ENCODE data around the gene FAM171A1.

The FAM171A1 gene

GRCh38 chr10:15230257-15230656, 140.8 kb downstream of the FAM171A1 start:
- Histone ChIP-seq H3K27ac (ENCODE audit: poor library complexity, severe bottlenecking) (no peak overlapping the region), H3K4me3 (ENCODE audit: severe bottlenecking) (no peak overlapping the region), H3K4me1 (ENCODE audit: insufficient read depth, poor library complexity, severe bottlenecking) (no peaks in the 10 kb centered on the region), H3K9me3 (ENCODE audit: severe bottlenecking) (no peaks in the 10 kb centered on the region), H3K36me3 (ENCODE audit: low read depth) (no peaks in the 10 kb centered on the region), H3K27me3 (ENCODE audit: insufficient read depth, poor library complexity, severe bottlenecking) (no peaks in the 10 kb centered on the region)
- no peak for ATAC-seq (ENCODE audit: low read depth)
- no peak for DNase-seq (ENCODE audit: low spot score)
- TF ChIP-seq CTCF (IDR thresholded peaks at IDR 0.05; ENCODE audit: poor library complexity, severe bottlenecking): no peak

DNA sequence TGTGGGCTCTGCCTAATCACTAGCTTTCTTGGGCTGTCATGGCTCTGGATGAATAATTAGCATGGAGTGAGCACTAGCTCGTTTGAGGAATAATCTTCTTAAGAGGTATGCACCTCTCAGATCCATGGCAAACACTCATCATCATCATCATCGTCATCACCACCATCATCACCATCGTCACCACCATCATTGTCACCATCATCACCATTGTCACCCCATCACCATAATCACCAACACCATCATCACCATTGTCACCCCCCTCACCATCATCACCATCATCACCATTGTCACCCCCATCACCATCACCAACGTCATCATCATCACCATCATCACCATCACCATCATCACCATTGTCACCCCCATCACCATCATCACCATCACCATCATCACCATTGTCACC, 141.8 kb downstream of the FAM171A1 start:
- ATAC-seq (ENCODE audit: low read depth) (no peak), DNase-seq (ENCODE audit: low spot score) (no peak)
- Histone ChIP-seq H3K4me1 (ENCODE audit: insufficient read depth, poor library complexity, severe bottlenecking) (no peaks in the 10 kb centered on the region), H3K4me3 (ENCODE audit: severe bottlenecking) (no peak overlapping the region), H3K36me3 (ENCODE audit: low read depth) (no peaks in the 10 kb centered on the region), H3K27me3 (ENCODE audit: insufficient read depth, poor library complexity, severe bottlenecking) (no peaks in the 10 kb centered on the region), H3K27ac (ENCODE audit: poor library complexity, severe bottlenecking) (no peak overlapping the region), H3K9me3 (ENCODE audit: severe bottlenecking) (no peaks in the 10 kb centered on the region)
- TF ChIP-seq CTCF (IDR thresholded peaks at IDR 0.05; ENCODE audit: poor library complexity, severe bottlenecking): no peak

DNA sequence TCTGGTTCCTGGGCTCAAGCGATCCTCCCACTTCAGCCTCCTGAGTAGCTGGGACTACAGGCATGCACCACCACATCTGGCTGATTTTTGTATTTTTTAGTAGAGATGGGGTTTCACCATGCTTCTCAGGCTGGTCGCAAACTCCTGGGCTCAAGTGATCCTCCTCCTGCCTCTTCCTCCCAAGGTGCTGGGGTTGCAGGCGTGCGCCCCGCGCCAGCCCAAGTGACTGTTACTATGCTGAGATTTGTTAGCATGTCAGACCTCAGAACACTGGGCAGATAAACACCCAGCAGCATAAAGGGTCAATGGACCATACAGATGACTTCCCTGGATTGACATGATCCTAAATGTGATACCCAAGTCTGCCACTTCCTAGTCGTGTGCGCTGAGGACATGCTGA, 142.7 kb downstream of the FAM171A1 start:
- no peak for TF ChIP-seq CTCF (IDR thresholded peaks at IDR 0.05; ENCODE audit: poor library complexity, severe bottlenecking)
- Histone ChIP-seq H3K4me3 (ENCODE audit: severe bottlenecking) (no peak overlapping the region), H3K4me1 (ENCODE audit: insufficient read depth, poor library complexity, severe bottlenecking) (no peaks in the 10 kb centered on the region), H3K36me3 (ENCODE audit: low read depth) (no peaks in the 10 kb centered on the region), H3K9me3 (ENCODE audit: severe bottlenecking) (no peaks in the 10 kb centered on the region), H3K27me3 (ENCODE audit: insufficient read depth, poor library complexity, severe bottlenecking) (no peaks in the 10 kb centered on the region), H3K27ac (ENCODE audit: poor library complexity, severe bottlenecking) (no peak overlapping the region)
- DNase-seq (ENCODE audit: low spot score) (no peak), ATAC-seq (ENCODE audit: low read depth) (no peak)

DNA sequence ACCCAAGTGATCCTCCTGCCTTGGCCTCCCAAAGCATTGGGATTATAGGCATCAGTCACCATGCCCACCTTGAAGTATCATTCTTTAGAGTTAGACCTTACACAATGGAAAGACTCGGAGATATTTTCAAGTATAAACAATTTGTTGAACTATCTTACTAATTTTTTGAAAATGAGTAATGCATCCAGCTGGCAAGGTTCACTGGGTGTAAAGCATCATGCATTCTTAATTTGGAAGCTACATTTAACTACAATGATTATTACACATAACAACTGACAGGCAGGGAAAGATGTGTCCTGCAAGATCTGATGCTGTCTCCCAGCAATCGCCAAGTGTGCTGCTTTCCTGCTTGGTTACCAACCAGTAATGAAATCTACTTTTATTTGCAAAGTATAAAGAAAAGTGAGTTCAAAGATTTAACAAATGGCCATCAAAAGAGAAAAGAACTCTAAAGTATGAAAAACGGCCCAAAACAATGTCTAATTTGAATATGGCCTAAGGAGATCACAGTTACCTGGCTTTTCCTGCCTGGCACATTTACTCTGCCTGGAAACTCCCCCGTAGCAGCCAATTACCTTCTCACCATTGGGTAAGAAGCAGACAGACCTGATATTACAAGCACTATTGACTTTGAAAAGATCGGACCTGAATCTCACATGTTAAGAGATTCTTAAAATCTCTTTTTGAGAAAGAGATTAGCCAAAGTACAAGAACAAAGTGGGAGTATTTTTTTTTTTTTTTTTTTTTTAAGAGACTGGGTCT, 143.3 kb downstream of the FAM171A1 start:
- ATAC-seq (ENCODE audit: low read depth): no peak
- Histone ChIP-seq H3K36me3 (ENCODE audit: low read depth) (no peaks in the 10 kb centered on the region), H3K9me3 (ENCODE audit: severe bottlenecking) (no peaks in the 10 kb centered on the region), H3K27me3 (ENCODE audit: insufficient read depth, poor library complexity, severe bottlenecking) (no peaks in the 10 kb centered on the region), H3K4me3 (ENCODE audit: severe bottlenecking) (no peak overlapping the region), H3K4me1 (ENCODE audit: insufficient read depth, poor library complexity, severe bottlenecking) (no peaks in the 10 kb centered on the region), H3K27ac (ENCODE audit: poor library complexity, severe bottlenecking) (no peak overlapping the region)
- DNase-seq (ENCODE audit: low spot score): no peak
- no peak for TF ChIP-seq CTCF (IDR thresholded peaks at IDR 0.05; ENCODE audit: poor library complexity, severe bottlenecking)

DNA sequence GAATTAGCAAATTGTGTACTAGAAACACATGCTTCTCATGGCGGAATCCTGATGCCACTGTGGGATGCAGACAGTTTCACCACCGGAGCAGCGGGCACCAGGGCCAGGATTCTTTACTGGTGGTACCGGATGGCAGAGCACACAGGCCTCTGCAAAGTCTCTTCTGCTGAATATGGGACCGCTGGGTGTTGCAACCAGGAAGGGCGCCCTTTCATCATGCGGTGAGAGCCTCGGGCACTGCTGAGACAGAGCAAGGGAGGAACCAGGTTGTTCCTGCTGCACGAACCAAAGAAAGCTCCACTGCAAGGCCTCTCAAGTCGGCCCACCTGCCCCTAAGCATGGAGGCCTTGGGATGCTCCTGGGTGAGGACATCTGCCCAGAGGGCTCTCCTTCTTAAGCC, 145.6 kb downstream of the FAM171A1 start:
- no peaks in the 10 kb centered on the region for H3K27me3 ChIP-seq (ENCODE audit: insufficient read depth, poor library complexity, severe bottlenecking)
- TF ChIP-seq CTCF (IDR thresholded peaks at IDR 0.05; ENCODE audit: poor library complexity, severe bottlenecking): no peak
- no peaks in the 10 kb centered on the region for H3K4me1 ChIP-seq (ENCODE audit: insufficient read depth, poor library complexity, severe bottlenecking)
- H3K4me3 ChIP-seq (ENCODE audit: severe bottlenecking): no peak overlapping the region
- DNase-seq (ENCODE audit: low spot score) (no peak), ATAC-seq (ENCODE audit: low read depth) (no peak)
- H3K36me3 ChIP-seq (ENCODE audit: low read depth): no peaks in the 10 kb centered on the region
- no peaks in the 10 kb centered on the region for H3K9me3 ChIP-seq (ENCODE audit: severe bottlenecking)
- no peak overlapping the region for H3K27ac ChIP-seq (ENCODE audit: poor library complexity, severe bottlenecking)
